H9 (cell line): ENCODE data around the gene ATG2A. TPM values are rescaled to one million over a fixed set of nuclear protein-coding genes. Genes with fewer than 3 reads are reported as not detected.
A peak's percentile ranks its signal among the peaks of the same experiment; 100 is the strongest.

Source experiments
- DNase-seq: peaks from one replicate; pipeline ENCODE4 v3.0.0-alpha.2; 2017
- H2AFZ ChIP-seq: one replicate; pipeline ENCODE4 v1.6.1; 2013; ENCODE audit warnings: mild to moderate bottlenecking, low read length, control low read depth, moderate library complexity
- H2AK5ac ChIP-seq: 2 replicates; pipeline ENCODE4 v1.6.1; 2013; ENCODE audit warnings: low read length, control low read depth, mixed read lengths; ENCODE audit not compliant: insufficient read length
- H2BK120ac ChIP-seq: one replicate; pipeline ENCODE4 v1.6.1; 2013; ENCODE audit warnings: low read depth, mild to moderate bottlenecking, low read length, control low read depth, inconsistent platforms; ENCODE audit not compliant: poor library complexity, severe bottlenecking
- H2BK12ac ChIP-seq: 2 replicates; pipeline ENCODE4 v1.6.1; 2013; ENCODE audit warnings: low read length, control low read depth, mixed read lengths, low read depth; ENCODE audit not compliant: insufficient read length
- H2BK15ac ChIP-seq: 2 replicates; pipeline ENCODE4 v1.6.1; 2013; ENCODE audit warnings: low read depth, low read length, control low read depth
- H2BK20ac ChIP-seq: one replicate; pipeline ENCODE4 v1.6.1; 2013; ENCODE audit warnings: low read depth, mild to moderate bottlenecking, low read length, control low read depth, inconsistent platforms; ENCODE audit not compliant: poor library complexity, severe bottlenecking
- H2BK5ac ChIP-seq: 2 replicates; pipeline ENCODE4 v1.6.1; 2013; ENCODE audit warnings: low read length, control low read depth, mixed read lengths; ENCODE audit not compliant: insufficient read length
- H3K14ac ChIP-seq: 2 replicates; pipeline ENCODE4 v1.6.1; 2013; ENCODE audit warnings: low read length, control low read depth; ENCODE audit not compliant: insufficient read depth
- H3K18ac ChIP-seq: 2 replicates; pipeline ENCODE4 v1.6.1; 2013; ENCODE audit warnings: low read depth, mild to moderate bottlenecking, mixed read lengths, low read length, control low read depth; ENCODE audit not compliant: insufficient read length
- H3K23ac ChIP-seq: 2 replicates; pipeline ENCODE4 v1.6.1; 2013; ENCODE audit warnings: low read length, control low read depth, mixed read lengths, low read depth; ENCODE audit not compliant: insufficient read length
- H3K23me2 ChIP-seq: 2 replicates; pipeline ENCODE4 v1.6.1; 2013; ENCODE audit warnings: low read depth, mild to moderate bottlenecking, mixed read lengths, low read length, control low read depth; ENCODE audit not compliant: insufficient read length, poor library complexity, severe bottlenecking
- H3K27ac ChIP-seq: 2 replicates; pipeline ENCODE4 v1.5.1; 2013; ENCODE audit warnings: low read length, control low read depth, mixed read lengths, low read depth; ENCODE audit not compliant: insufficient read length
- H3K27me3 ChIP-seq: 2 replicates; pipeline ENCODE4 v1.6.1; 2013; ENCODE audit warnings: low read length, control low read depth, inconsistent platforms; ENCODE audit not compliant: insufficient read depth
- H3K4ac ChIP-seq: 2 replicates; pipeline ENCODE4 v1.6.1; 2013; ENCODE audit warnings: low read depth, mild to moderate bottlenecking, control low read depth, inconsistent platforms, low read length, moderate library complexity
- H3K4me1 ChIP-seq: 2 replicates; pipeline ENCODE4 v1.6.1; 2013; ENCODE audit warnings: low read length, control low read depth, inconsistent platforms; ENCODE audit not compliant: insufficient read depth
- H3K4me2 ChIP-seq: 2 replicates; pipeline ENCODE4 v1.6.1; 2013; ENCODE audit warnings: low read length, control low read depth, mixed read lengths; ENCODE audit not compliant: insufficient read length, insufficient read depth
- H3K56ac ChIP-seq: 2 replicates; pipeline ENCODE4 v1.6.1; 2013; ENCODE audit warnings: low read depth, mild to moderate bottlenecking, mixed read lengths, low read length, control low read depth; ENCODE audit not compliant: insufficient read length
- H3K79me1 ChIP-seq: 2 replicates; pipeline ENCODE4 v1.6.1; 2013; ENCODE audit warnings: low read depth, mild to moderate bottlenecking, moderate library complexity, low read length, control low read depth, inconsistent platforms; ENCODE audit not compliant: insufficient read depth, poor library complexity, severe bottlenecking
- H3K79me2 ChIP-seq: 2 replicates; pipeline ENCODE4 v1.6.1; 2013; ENCODE audit warnings: low read length, control low read depth, inconsistent platforms; ENCODE audit not compliant: insufficient read depth
- H3K9ac ChIP-seq: 2 replicates; pipeline ENCODE4 v1.6.1; 2013; ENCODE audit warnings: low read length, control low read depth, mixed read lengths; ENCODE audit not compliant: insufficient read length; ENCODE audit errors: extremely low read depth
- H3K9me3 ChIP-seq: one replicate; pipeline ENCODE4 v1.6.1; 2013; ENCODE audit warnings: low read depth, low read length, inconsistent platforms; ENCODE audit not compliant: control insufficient read depth
- H3T11ph ChIP-seq: one replicate; pipeline ENCODE4 v1.6.1; 2013; ENCODE audit warnings: mild to moderate bottlenecking, low read length, control low read depth, inconsistent platforms
- H4K20me1 ChIP-seq: one replicate; pipeline ENCODE4 v1.6.1; 2013; ENCODE audit not compliant: control insufficient read depth, insufficient read length, insufficient read depth
- H4K5ac ChIP-seq: 2 replicates; pipeline ENCODE4 v1.6.1; 2013; ENCODE audit warnings: low read depth, mild to moderate bottlenecking, mixed read lengths, low read length, control low read depth; ENCODE audit not compliant: insufficient read length
- H4K8ac ChIP-seq: replicated peaks from 2 replicates; pipeline ENCODE4 v1.6.1; 2013; ENCODE audit warnings: low read length, control low read depth, mixed read lengths, low read depth; ENCODE audit not compliant: insufficient read length
- H4K91ac ChIP-seq: 2 replicates; pipeline ENCODE4 v1.6.1; 2013; ENCODE audit warnings: low read depth, mild to moderate bottlenecking, moderate library complexity, mixed read lengths, low read length, control low read depth; ENCODE audit not compliant: insufficient read length
- H3K27ac Mint-ChIP-seq, 3 experiments: 2 replicates in 2 of 3; 3 replicates in 1 of 3; pipeline ENCODE4 v1.8.0; 2020 to 2021; ENCODE audit warnings: mixed read lengths in 3 of 3, mild to moderate bottlenecking in 1 of 3, moderate library complexity in 1 of 3
- H3K27me3 Mint-ChIP-seq: 2 replicates; pipeline ENCODE4 v1.8.0; 2021; ENCODE audit warnings: low read depth, mild to moderate bottlenecking, moderate library complexity, mixed read lengths
- H3K36me3 Mint-ChIP-seq, 3 experiments: 2 replicates in 2 of 3; 3 replicates in 1 of 3; pipeline ENCODE4 v1.8.0; 2020 to 2021; ENCODE audit warnings: low read depth in 3 of 3, mixed read lengths in 3 of 3; ENCODE audit not compliant: insufficient read depth in 1 of 3
- H3K4me1 Mint-ChIP-seq, 2 experiments: 2 replicates each; pipeline ENCODE4 v1.8.0; 2020; ENCODE audit warnings: mixed read lengths in 2 of 2
- H3K4me3 Mint-ChIP-seq, 2 experiments: 2 replicates in 1 of 2; 3 replicates in 1 of 2; pipeline ENCODE4 v1.8.0; 2020 to 2021; ENCODE audit warnings: mild to moderate bottlenecking in 2 of 2, mixed read lengths in 2 of 2, moderate library complexity in 1 of 2
- H3K9me3 Mint-ChIP-seq, 2 experiments: 2 replicates in 1 of 2; 3 replicates in 1 of 2; pipeline ENCODE4 v1.8.0; 2020; ENCODE audit warnings: mild to moderate bottlenecking in 2 of 2, mixed read lengths in 2 of 2, moderate library complexity in 1 of 2
- WGBS: extraction: QIAGEN DNeasy Blood & Tissue Kit; methylation state at CpG from one replicate; pipeline ENCODE4 v1.1.7; 2013; ENCODE audit warnings: missing lambda C conversion rate, low lambda C conversion rate, mixed read lengths; ENCODE audit not compliant: insufficient read length; ENCODE audit errors: extremely low coverage; 5-methylcytosine and 5-hydroxymethylcytosine counted together
- total RNA-seq: library from RNA; stranded (reverse); gene quantifications from 2 replicates; pipeline ENCODE4 v1.2.1, GENCODE V29; 2021
- TF ChIP-seq, protein P1 (sequence below): fragments of 200-600 bp; sonication (generic); conservative IDR thresholded peaks from 3 replicates; pipeline ENCODE4 v1.8.0; 2021; ENCODE audit warnings: antibody characterized with exemption, mild to moderate bottlenecking

The ATG2A gene
- total RNA-seq, 1 experiment from 2014 or later: 21.3 TPM

DNA sequence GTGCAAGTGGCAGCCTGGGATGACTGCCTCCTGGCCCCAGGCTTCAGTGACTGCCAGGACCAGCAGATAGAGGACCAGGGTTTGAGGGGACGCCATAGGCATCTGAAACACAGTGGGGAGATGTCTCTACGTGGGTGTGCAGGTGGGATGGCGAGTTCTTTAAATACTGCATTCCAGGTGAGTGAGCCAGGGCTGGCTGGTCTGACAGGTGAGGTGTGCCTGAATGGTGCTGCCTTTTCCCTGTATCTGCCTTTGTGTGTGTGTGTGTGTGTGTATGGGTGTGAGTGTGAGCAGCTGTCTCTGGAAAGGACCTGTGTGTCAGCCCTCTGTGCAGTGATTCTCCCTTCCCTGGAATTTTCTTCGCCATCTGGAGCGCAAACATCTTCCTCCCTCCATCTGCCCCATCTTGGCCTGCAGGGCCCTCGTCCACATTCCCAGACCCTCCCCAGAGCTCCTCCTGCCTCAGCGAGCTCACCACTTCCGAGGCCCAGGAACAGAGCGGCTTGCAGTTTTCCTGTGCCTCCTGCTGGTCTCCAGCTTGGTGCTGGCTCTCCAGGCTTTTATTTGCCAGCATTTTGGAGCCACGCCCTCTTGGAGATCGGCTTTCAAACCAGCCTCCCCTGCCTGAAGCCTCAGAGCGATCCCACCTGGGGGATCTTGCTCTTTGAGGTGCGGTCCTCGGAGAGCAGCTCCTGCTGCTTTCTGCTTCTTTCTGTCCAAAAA lies 18.5 kb upstream of the ATG2A start, which contains the start of gene GPHA2:
GPHA2 (minus strand) TSS at position 535 of the 723 bp plus-strand sequence; CDS start at position 102, 433 bp downstream.
- no peak within 1 kb of the TSS for H2AFZ ChIP-seq
- peak within 1 kb of the TSS in 1 of 2 experiments; percentile 42; a peak in 4 of 5 replicates for H3K4me3 Mint-ChIP-seq
- peaks cover 9% of the 10 kb centered on the region for H3K27me3 Mint-ChIP-seq

More for the DNA sequence above, 18.5 kb upstream of the ATG2A start, which contains the start of gene GPHA2:
- Histone ChIP-seq H2BK12ac (no peak within 1 kb of the TSS), H3K4me1 (peaks cover 7% of the 10 kb centered on the region; the same call in 1 of the 2 replicates), H3K23me2 (peaks cover 4% of the 10 kb centered on the region), H2BK5ac (no peak within 1 kb of the TSS), H4K8ac (no peak within 1 kb of the TSS), H3K4me2 (peak within 1 kb of the TSS; percentile 34), H4K91ac (no peak within 1 kb of the TSS), H3K56ac (no peak within 1 kb of the TSS), H3K27ac (no peak within 1 kb of the TSS), H2BK15ac (no peak within 1 kb of the TSS), H2AK5ac (no peak within 1 kb of the TSS), H3K23ac (no peak within 1 kb of the TSS), H3K9ac (no peak within 1 kb of the TSS), H3K79me1 (no peaks in the 10 kb centered on the region), H3K9me3 (no peaks in the 10 kb centered on the region), H3K14ac (no peak within 1 kb of the TSS; the same call in 1 of the 2 replicates), H3K18ac (no peak within 1 kb of the TSS), H2BK20ac (no peak within 1 kb of the TSS), H3K79me2 (no peaks in the 10 kb centered on the region), H3T11ph (no peak within 1 kb of the TSS), H3K4ac (no peak within 1 kb of the TSS), H4K20me1 (no peaks in the 10 kb centered on the region), H4K5ac (no peak within 1 kb of the TSS), H2BK120ac (no peak within 1 kb of the TSS), H3K27me3 (no peaks in the 10 kb centered on the region)
- DNase-seq: peak; percentile 91
- WGBS: no CpG with 5 or more reads among the region's 14 CpGs
- Mint-ChIP-seq H3K4me1 (peaks cover 21 to 51% of the 10 kb centered on the region in 2 experiments), H3K9me3 (no peaks in the 10 kb centered on the region), H3K36me3 (peaks cover 0 to 4% (median 0%) of the 10 kb centered on the region in 3 experiments; a peak in 2 of 7 replicates), H3K27ac (peak within 1 kb of the TSS in 2 of 3 experiments; percentile 88 to 94; a peak in 4 of 7 replicates)
- TF ChIP-seq, protein P1, sequence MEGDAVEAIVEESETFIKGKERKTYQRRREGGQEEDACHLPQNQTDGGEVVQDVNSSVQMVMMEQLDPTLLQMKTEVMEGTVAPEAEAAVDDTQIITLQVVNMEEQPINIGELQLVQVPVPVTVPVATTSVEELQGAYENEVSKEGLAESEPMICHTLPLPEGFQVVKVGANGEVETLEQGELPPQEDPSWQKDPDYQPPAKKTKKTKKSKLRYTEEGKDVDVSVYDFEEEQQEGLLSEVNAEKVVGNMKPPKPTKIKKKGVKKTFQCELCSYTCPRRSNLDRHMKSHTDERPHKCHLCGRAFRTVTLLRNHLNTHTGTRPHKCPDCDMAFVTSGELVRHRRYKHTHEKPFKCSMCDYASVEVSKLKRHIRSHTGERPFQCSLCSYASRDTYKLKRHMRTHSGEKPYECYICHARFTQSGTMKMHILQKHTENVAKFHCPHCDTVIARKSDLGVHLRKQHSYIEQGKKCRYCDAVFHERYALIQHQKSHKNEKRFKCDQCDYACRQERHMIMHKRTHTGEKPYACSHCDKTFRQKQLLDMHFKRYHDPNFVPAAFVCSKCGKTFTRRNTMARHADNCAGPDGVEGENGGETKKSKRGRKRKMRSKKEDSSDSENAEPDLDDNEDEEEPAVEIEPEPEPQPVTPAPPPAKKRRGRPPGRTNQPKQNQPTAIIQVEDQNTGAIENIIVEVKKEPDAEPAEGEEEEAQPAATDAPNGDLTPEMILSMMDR: 0 out of 3 replicates have a peak, but pooled peaks have one; percentile 15
